Hematopoietic multipotent progenitor cell treated with erythropoietin and hydrocortisone succinate and interleukin-3 and kit ligand, for 8 days (in vitro differentiated cells): ENCODE measurements around the gene BANP.
"Not testable (repeated sequence)": the region's sequence is repeated elsewhere in the genome, so short reads cannot be mapped to it uniquely, and the experiment has no call there.

Experiments used
- DNase-seq: peaks from one replicate; pipeline ENCODE4 v3.0.0-alpha.2; 2015

Gene BANP

GRCh38 chr16:87970186-87970585, 19.0 kb downstream of the BANP start:
- no peak for DNase-seq

- DNase-seq: no peak
These were observed 20.7 kb downstream of the BANP start for GRCh38 chr16:87971933-87972332.

- DNase-seq: no peak
These were observed 22.5 kb downstream of the BANP start for GRCh38 chr16:87973717-87974116.

- DNase-seq: no peak
These were observed 22.9 kb downstream of the BANP start for GRCh38 chr16:87974178-87974577.

DNA sequence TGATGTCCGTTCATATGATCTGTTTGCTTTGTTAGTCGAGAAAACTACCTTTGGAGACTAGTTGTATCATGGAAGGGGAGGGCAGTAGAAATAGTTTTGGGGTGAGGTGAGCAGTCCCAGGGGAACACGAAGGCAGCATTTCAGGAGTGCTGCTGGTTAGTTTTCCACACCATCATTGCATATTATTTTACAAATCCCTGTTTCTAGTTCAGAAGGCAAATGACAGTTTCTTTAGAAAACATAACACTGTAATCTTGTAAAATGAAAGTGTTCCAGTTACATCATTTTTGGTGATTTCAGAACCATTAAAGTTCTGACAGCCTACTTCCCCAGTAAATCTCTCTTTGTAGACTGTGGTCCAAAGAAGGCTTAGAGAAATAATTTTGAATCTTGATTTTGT, 25.4 kb downstream of the BANP start:
- DNase-seq: no peak

- DNase-seq: no peak
These were observed 26.9 kb downstream of the BANP start for GRCh38 chr16:87978127-87978526.

GRCh38 chr16:87979352-87979751, 28.1 kb downstream of the BANP start:
- no peak for DNase-seq

DNA sequence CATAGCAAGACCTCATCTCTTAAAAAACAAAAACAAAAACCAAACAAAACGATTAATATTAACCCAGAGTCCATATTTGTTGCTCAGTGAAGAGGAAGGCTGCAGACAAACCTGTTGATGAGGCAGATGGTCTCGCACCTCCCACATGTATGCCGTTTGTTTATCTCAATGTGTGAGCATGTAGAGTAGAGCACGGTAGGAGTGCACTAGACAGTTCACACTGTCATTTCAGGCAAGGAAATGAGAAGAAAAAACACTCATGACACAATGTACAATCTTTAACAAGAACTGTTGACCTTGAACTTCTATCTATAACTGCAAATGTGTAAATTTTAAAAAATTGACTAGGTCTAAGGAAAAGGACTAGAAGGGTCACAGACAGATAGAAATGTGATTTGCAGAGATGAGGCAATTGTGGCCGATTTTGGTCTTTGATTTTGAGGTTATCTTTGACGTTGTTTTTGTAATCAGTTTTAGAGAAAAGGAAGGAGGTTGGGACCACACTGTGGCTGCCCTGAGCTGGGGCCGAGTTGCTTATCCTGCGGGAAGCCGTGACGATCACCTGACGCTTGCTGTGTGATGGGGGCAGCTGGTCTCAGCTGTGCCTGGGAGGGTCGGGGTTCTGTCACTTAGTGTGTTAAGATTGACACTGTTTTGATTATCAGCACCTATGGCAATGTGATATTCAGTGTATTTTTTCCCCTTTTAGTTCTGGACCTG, 28.8 kb downstream of the BANP start:
- DNase-seq: not testable (repeated sequence)

- DNase-seq: not testable (repeated sequence)
These were observed 30.1 kb downstream of the BANP start for GRCh38 chr16:87981376-87981775.

GRCh38 chr16:87982581-87983041, 31.4 kb downstream of the BANP start:
- DNase-seq: no peak

DNA sequence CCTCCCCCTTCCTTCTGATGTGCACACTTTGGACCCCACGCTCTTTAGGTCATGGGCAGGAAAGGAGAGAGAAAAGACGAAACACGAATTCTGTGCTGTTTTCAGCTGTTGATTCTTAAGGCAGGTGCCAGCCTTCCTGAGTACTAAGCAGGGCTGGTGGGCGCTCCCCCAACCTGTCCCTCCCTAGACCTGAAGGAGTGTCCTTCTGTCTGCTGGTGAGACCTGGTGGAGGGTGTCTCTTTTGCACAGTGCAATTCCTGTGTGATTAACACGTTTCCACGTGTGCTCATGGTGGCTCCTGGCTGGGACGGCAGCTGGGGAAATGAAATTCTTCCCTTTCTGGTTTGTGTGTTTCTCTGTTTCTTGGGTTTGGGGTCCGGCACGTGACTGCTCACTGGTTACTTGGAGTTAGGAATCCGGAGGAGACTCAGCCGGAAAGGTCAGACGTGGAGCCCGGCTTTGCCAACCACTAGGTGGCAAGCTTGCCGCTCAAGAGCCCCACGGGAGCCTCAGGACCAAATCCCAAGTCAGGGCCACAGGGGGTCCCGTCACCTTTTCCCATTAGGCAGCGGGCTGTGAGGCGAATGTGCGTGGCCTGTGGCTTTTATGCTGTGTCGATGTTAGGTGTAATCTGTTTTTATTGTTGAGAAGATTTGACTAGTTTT, 32.0 kb downstream of the BANP start:
- not testable (repeated sequence) for DNase-seq

DNA sequence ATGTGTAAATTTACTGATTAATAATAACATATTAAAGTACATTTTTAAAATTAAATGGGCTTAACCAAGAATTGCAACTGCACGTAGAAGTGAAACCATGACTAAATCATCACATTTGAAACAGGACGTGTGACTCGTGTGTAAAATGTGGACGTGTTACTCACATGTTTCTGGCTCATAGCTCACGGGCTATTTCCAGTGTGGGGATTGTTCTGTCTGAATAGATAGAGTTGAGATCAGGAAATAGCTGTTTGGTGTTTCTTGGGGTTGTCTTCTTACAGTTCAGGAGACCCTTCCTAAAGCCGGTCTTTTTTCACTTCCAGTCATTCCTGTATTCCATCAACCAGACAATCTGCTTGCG, 32.5 kb downstream of the BANP start:
- DNase-seq: not testable (repeated sequence)

DNA sequence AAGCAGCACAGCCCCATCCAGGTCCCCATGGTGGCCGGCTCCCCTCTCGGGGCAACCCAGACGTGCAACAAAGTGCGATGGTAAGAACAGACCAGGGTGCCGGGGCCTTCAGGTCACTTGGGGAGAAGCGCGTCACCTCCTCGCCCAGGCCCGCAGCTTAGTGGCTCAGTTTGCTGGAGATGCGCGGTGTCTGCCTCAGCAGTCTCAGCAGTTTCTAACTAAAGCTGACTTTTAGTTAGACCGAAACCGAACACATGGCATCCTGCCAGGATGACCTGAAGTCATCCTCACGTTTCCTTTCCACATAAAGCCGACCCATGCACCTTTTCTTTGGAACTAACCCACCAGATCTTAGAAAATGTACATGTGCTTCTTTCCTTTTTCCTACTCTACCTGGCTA, 32.9 kb downstream of the BANP start:
- DNase-seq: not testable (repeated sequence)

DNA sequence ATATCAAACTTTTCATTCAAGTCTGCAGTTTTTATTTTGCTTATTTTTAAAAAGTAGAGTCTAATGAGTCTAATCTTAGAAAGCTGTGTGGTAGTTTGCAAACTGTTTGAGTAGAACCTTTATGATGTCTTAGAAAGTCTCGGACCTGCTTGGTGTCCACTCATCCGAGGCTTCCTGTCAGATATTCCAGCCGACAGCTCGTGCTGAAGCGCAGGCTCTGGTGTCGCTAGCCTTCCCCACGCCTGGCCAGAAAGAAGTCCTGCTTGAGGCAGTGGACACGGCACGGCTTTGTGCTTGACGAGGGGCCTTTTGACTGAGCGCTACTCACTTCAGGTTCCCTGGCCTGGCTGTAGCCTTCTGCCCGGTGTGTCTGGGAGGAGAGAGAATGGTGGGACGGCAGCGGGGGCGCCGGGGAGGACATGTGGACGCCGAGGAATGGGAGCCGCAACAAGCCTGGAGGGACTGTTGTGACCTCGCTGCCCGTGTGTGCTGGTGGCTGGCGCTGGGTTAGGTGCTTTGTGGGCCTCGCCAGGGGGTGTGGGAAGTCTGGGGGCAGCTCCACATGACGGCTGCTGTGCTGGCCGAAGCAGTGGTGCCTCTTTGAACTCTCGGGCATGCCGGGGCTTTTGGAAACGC, 33.5 kb downstream of the BANP start:
- DNase-seq: no peak

- DNase-seq: not testable (repeated sequence)
These were observed 34.3 kb downstream of the BANP start for GRCh38 chr16:87985493-87985892.

DNA sequence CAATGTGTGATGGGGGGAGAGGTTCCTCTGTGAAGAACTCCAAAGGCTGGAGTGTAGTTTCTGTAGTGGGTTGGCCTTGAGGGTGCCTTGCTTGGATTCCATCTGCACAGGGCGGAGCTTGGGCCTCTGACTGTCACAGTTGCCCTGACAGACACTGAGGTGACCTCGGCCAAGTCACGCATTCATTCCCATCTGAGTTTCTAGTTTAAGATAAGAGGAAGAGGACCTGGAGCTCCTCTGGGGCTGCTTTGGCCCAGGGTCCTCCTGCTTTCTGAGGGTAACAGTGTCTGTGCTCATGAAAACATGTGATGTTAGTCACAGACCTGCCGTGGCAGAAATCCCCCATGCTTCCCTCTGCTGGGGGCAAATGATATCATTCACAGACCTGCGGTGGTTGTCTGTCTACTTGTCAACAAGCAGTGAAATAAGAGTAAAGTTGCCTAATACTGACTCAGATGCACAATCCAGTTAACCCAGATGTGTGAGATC, 35.2 kb downstream of the BANP start:
- peak; percentile 19 for DNase-seq

DNA sequence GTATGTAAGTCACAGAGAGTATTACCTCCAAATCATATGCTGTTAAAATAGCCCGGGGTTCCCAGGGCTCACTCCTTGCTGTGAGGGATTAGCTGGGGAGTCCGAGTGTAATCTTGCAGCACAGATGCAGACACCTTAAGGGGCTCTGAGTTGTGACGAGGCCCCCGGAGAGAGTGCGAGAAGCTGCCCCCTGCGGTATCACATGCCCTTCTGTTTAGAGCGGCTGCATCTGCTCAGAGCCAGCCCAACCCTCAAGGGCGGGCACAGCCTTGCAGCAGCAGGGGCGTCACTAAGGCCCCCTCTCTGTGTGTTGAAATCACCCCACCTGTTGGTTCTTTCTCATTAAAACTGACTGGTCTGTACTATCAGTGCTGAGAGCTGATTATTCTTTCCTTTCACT, 37.4 kb downstream of the BANP start:
- DNase-seq: not testable (repeated sequence)

- not testable (repeated sequence) for DNase-seq
These were observed 39.0 kb downstream of the BANP start for GRCh38 chr16:87990254-87990653.

DNA sequence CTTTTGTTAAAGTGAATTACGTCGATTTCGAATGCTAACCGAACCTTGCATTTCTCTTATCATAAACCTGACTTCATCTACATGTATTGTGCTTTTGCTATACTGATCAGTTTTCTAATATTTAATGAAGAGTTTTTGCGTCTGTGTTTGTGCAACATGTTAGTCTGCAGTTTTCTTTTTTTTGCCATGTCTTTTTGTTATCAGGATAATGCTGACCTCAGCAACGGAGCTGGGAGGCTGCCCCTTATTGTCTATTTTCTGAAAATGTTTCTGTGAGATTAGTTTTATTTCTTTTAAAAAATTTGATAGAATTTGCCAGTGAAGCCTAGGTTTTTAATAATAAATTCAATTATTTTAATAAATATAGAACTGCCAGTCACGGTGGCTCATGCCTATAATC, 40.9 kb downstream of the BANP start:
- not testable (repeated sequence) for DNase-seq

GRCh38 chr16:87993901-87994300, 42.7 kb downstream of the BANP start:
- DNase-seq: no peak

GRCh38 chr16:87995644-87996043, 44.4 kb downstream of the BANP start:
- no peak for DNase-seq

GRCh38 chr16:87996962-87997880, 46.0 kb downstream of the BANP start:
- DNase-seq: no peak
